Daoy (cell line): ENCODE data around the gene EPHB4. TPM values are rescaled to one million over a fixed set of nuclear protein-coding genes. Genes with fewer than 3 reads are reported as not detected.
"Not testable (repeated sequence)": the region's sequence is repeated elsewhere in the genome, so short reads cannot be mapped to it uniquely, and the experiment has no call there.

ENCODE experiments used
- DNase-seq: peaks from one replicate; pipeline ENCODE4 v3.0.0-alpha.2; 2015; ENCODE audit warnings: low read depth
- total RNA-seq: library from RNA; depleted of rRNA; stranded (reverse); fragments of >200 nt; shearing (Covaris generic); gene quantifications from 2 replicates; pipeline ENCODE4 v1.2.3, GENCODE V29; 2014; rRNA removed

The EPHB4 gene
- total RNA-seq, 1 experiment from 2014 or later: 57.5 TPM

DNA sequence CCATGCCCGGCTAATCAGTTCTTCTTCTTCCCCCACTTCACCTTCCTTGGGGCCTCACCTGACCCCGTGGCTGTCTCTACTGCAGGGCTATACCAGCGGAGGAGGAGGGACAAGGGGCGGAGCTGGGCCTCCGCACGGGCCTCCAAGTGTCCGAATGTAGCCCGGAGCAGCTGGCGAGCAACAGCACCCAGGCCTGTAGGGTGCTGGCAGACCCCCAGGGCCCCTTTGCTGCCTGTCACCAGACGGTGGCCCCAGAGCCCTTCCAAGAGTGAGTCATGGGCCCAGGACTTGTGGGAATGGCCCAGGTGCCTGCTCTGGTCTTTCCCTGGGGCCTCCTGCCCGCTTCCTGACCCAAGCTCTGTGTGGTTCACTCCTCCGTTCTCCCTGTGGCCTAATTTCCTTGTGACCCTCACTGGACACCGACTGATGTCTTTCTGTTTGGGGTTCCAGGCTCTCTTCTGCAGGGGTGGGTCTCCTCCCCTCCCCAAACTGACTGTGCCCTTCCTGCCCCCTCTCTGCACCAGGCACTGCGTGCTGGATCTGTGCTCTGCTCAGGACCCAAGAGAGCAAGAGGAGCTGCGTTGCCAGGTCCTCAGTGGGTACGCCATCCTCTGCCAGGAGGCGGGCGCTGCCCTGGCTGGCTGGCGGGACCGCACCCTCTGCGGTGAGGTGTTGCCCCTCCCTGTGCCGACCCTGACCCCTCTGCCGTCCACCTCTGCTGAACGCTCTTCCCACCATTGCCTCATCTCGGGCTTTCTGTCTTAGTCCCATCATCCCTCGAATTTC lies 35.2 kb downstream of the EPHB4 start:
- peak; percentile 40 for DNase-seq

DNA sequence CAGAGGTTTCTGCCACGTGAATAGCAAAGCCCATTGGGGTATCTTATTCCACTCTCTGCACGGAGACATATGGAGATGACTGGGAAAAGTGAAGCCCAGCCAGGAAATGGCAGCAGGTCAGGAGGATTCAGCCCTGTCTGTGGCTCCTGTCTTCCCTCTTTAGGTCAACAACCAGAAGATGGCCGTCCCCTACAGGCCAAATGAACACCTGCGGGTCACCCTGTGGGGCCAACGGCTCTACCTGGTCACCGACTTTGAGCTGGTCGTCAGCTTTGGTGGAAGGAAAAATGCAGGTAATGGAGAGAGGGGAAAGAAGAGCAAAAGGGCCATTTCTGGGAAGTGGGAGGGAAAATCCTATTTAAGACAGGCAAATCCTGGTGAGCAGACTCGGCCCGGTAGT lies 38.3 kb downstream of the EPHB4 start:
- no peak for DNase-seq

DNA sequence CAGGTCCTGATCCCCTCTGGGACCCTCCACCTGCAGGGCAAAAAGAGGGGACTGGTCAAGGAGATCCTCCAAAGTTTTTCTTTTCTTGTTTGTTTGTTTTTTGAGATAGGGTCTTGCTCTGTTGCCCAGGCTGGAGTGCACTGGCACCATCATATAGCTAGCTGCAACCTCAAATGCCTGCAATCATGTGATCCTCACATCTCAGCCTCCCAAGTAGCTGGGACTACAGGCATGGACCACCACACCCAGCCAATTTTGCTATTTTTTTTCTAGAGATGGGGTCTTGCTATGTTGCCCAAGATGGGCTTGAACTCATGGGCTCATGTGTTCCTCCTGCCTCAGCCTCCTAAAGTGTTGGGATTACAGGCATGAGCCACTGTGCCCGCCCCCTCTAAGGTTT lies 41.0 kb downstream of the EPHB4 start:
- DNase-seq: no peak

DNA sequence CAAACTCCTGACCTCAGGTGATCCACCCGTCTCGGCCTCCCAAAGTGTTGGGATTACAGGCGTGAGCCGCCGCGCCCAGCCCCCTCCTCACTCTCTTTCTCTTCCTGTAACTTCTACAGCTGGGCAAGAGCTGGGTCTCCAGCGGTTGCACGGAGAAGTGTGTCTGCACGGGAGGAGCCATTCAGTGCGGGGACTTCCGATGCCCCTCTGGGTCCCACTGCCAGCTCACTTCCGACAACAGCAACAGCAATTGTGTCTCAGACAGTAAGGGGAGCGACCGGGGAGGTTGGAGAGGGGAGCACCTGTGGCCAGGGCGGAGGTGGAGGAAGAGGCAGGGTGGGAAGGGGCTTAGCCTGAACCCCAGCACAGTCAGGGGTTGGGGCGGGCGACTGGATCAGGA lies 41.4 kb downstream of the EPHB4 start:
- DNase-seq: no peak

DNA sequence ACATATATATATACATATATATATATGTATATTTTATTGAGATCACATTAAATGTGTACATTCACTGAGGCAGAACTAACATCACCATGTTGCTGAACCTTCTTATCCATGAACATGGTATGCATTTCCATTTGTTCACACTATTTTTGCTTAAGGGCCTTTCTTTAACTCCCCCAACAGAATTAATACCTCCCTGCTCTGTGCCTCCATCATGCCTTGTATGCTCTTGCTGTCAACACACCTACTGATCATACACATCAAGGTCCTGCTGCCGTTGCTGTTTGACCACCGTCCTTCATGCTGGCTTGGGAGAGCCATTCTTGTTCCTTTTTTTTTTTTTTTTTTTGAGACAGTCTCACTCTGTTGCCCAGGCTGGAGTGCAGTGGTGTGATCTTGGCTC lies 43.5 kb downstream of the EPHB4 start:
- DNase-seq: no peak

DNA sequence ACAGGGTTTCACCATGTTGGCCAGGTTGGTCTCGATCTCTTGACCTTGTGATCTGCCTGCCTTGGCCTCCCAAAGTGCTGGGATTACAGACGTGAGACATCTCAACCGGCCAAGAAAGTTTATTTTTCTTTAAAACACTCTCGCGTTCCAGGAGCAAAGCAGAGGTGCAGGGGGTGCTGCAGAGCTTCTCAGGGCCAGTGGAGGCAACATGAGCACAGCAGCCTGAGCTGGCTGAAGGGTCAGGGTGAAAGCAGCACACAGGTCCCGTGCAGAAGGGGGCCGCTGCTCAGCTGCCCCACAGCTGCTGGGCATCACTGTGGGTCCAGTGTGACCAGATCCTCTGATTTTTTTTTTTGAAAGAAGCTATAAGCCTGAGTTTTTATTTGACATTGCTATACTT lies 46.1 kb downstream of the EPHB4 start:
- DNase-seq: no peak

DNA sequence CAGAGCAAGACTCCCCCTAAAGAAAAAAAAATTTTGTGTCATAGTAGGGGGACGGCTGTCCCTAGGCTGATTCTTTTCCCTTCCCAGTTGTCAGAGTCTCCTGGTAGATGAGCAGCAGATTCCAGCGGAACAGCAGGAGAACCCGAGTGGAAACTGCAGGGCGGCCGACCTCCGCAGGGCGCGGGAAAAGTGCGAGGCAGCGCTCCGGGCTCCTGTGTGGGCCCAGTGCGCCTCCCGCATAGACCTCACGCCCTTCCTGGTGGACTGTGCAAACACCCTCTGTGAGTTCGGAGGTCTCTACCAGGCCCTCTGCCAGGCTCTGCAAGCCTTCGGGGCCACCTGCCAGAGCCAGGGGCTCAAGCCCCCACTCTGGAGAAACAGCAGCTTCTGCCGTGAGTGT lies 48.0 kb downstream of the EPHB4 start:
- no peak for DNase-seq

DNA sequence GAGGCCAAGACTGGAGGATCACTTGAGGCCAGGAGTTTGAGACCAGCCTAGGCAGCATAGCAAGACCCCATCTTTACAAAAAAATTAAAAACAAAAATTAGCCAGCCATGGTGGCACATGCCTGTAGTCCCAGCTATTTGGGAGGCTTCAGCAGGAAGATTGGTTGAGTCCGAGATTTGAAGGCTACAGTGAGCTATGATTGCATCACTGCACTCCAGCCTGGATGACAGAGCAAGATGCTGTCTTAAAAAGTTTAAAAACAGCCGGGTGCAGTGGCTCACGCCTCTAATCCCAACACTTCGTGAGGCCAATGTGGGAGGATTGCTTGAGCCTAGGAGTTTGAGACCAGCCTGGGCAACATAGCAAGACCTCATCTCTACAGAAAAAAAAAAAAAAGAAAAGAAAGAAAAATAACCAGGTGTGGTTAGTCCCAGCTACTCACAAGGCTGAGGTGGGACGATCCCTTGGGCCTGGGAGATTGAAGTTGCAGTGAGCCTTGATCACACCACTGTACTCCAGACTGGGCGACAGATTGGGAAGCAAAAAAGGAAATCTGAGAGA lies 49.2 kb downstream of the EPHB4 start:
- no peak for DNase-seq

DNA sequence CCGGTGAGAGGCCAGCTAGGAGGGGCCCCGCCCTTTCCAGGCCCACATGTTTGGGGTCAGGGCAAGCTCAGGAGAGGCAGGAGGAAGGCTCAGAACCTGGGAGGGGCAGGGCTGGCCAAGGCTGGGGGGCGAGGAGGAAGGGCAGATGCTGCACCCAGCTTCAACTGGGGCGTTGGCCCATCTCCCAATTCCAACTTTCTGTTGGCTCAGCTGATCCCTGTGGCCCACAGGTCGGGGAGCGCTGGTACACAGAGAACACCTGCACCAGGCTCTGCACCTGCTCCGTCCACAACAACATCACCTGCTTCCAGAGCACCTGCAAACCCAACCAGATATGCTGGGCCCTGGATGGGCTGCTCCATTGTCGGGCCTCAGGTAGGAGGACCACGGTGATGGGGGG lies 53.8 kb downstream of the EPHB4 start:
- no peak for DNase-seq

DNA sequence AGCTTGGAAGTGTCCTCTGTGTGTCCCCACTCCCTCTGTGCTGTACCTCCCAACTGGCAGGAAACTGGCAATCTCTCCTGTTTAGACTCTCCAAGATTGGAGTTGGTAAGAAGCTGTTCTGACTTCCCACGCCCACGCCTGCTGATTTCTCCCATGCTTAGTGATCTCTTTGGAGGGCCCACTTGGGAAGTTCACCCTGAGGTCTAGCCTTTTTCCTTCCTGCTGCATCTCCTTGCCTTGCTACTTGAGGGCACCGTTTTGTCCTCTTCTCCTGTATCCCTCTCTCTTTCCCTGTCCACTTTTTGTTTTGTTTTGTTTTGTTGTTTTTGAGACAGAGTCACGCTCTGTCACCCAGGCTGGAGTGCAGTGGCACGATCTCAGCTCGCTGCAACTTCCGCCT lies 58.5 kb downstream of the EPHB4 start:
- no peak for DNase-seq

DNA sequence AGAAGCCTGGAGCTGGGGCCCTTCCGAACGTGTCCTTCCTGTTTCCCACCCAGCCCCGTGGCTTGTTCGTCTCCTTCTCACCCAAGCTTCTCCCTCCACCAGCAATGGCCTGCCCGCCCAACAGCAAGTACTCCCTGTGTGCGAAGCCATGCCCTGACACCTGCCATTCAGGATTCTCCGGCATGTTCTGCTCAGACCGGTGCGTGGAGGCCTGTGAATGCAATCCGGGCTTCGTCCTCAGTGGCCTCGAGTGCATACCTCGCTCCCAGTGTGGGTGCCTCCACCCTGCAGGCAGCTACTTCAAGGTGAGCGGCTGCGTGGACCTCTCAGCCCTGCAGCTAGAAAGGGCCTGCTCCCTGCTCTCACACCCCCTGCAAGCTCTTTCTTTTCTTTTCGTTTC lies 62.1 kb downstream of the EPHB4 start:
- DNase-seq: no peak

DNA sequence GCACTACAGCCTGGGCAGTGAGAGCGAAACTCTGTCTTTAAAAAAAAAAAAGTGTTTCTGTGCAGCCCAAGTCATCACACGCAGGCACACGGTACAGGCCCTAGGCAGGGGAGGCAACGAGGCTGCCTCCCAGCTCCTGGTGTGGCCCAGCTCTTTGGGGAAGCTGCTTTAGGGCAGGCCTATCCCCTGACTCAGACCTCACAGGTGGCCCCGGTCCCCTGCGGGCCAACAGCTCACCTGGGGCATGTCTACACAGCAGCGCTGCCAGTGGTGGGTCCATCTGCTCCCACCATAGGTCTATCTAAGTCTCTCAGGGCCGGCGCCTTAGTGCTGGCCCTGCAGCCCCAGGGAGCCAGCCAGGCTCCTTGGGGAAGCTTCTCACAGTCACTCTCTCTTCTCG lies 62.5 kb downstream of the EPHB4 start:
- DNase-seq: no peak

DNA sequence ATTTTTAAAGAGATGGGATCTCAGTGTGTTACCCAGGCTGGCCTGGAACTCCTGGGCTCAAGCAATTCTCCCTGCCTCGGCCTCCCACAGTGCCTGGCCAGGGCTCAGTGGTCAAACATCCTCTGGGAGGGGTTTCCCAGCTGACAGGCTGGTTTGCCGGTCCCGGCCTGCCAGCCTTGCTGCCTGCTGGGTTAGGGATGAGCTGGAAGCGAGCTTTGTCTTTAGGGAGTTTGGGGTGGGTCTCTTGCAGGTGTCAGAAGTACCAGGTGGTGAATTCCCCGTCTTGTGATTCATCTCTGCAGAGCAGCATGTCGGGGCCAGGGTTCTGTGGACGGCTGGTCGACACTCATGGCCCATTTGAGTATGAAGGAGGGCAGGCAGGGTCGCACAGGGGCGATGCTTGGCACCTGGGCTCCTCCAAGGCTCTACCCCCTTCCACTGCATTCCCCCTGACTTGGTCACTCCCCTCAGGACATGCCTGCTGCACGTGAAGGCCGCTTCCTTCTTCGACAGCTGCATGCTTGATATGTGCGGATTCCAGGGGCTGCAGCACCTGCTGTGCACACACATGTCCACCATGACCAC lies 63.7 kb downstream of the EPHB4 start:
- no peak for DNase-seq

DNA sequence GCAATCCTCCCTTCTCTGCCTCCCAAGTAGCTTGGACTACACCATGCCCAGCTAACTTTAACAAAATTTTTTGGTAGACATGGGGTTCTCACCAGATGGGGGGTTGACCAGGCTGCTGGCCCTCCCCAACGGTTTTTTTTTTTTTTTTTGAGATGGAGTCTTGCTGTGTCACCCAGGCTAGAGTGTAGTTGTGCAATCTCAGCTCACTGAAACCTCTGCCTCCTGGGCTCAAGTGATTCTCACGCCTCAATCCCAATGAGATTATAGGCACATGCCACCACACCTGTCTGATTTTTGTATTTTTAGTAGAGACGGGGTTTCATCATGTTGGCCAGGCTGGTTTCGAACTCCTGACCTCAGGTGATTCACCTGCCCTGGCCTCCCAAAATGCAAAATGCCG lies 64.5 kb downstream of the EPHB4 start:
- not testable (repeated sequence) for DNase-seq

DNA sequence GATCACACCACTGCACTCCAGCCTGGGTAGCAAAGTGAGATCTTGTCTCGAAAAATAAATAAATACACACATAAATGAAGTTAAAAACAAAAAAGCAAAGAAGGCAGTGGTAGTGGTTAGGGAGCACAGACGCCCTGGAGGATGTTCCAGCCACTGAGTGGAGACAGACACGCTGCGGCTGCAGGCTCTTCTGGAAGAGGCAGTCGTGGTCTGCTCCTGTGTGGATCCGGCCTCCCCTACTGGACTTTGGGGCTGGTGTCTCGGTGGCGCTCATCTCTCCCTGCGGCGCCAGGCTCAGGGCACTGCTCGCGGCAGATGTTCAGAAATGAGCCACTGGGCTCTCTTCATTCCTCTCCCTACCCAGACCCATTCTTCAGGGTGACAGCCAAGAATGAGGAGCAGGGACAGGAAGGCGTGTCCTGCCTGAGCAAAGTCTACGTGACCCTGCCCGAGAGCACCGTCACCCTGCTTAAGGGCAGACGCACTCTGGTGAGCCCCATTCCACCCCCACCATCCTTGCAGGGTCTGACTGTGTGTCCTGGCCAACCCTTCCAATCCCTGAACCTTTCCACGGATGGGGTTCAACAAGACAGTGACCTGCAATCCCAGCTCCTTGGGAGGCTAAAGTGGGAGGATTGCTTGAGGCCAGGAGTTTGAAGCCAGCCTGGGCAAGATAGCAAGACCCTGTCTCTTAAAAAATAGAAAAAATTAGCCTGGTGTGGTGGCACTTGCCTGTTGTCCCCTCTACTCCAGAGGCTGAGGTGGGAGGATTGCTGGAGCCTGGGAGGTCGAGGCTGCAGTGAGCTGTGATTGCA lies 67.8 kb downstream of the EPHB4 start:
- DNase-seq: no peak

DNA sequence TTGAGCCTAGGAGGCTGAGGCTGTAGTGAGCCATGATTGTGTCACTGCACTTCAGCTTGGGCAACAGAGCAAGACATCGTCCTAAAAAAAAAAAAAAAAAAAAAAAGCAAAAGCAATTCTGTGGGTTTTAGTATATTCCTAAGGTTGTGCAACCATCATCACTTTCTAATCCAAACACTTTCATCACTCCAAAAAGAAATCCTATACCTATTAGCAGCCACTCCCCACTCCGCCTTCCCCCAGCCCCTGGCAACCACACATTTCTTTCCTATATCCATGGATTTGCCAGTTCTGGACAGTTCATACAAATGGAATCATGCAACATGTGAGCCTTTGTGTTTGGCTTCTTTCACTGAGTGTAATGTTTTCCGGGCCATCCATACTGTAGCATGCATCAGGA lies 73.6 kb downstream of the EPHB4 start:
- no peak for DNase-seq

DNA sequence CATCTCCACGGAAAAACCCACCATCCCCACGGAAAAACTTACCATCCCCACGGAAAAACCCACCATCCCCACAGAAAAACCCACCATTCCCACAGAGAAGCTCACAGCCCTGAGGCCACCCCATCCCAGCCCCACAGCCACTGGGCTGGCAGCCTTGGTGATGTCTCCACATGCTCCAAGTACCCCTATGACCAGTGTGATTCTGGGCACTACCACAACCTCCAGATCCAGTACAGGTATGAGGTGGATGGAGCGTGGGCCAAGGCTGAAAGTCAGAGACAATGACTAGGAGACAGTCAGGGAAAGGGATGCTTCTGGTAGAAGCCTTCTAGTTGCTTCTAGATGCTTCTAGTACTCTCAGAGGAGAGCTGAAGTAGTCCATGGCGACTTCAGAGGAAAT lies 74.3 kb downstream of the EPHB4 start:
- DNase-seq: no peak

Other genes starting within 250 kb of the EPHB4 start
- 32.2 and 41.0 TPM in 2 replicates for gene LRCH4, start 241.4 kb downstream of the EPHB4 start, total RNA-seq
- gene FBXO24, start 241.2 kb downstream of the EPHB4 start, total RNA-seq: 0.17 TPM in 1 of 2 replicates, not detected in the other
- 21.3 and 32.9 TPM in 2 replicates for gene PCOLCE, start 225.2 kb downstream of the EPHB4 start, total RNA-seq
- gene MOSPD3, start 215.0 kb downstream of the EPHB4 start, total RNA-seq: 9.7 and 11.3 TPM in 2 replicates
- 2.4 and 4.6 TPM in 2 replicates for gene TFR2, start 186.0 kb downstream of the EPHB4 start, total RNA-seq
- not detected in 2 replicates for gene ACTL6B, start 171.1 kb downstream of the EPHB4 start, total RNA-seq
- gene GNB2, start 153.8 kb downstream of the EPHB4 start, total RNA-seq: 58.9 and 77.1 TPM in 2 replicates
- gene GIGYF1, start 133.3 kb downstream of the EPHB4 start, total RNA-seq: 12.0 and 27.3 TPM in 2 replicates
- gene POP7, start 121.4 kb downstream of the EPHB4 start, total RNA-seq: 146 and 197 TPM in 2 replicates
- gene EPO, start 107.1 kb downstream of the EPHB4 start, total RNA-seq: not detected in 2 replicates
- not detected in 2 replicates for gene ZAN, start 93.9 kb downstream of the EPHB4 start, total RNA-seq
- 14.1 and 18.1 TPM in 2 replicates for gene SLC12A9, start 25.2 kb upstream of the EPHB4 start, total RNA-seq
- gene TRIP6, start 39.9 kb upstream of the EPHB4 start, total RNA-seq: 203 and 238 TPM in 2 replicates
- 93.0 and 116 TPM in 2 replicates for gene SRRT, start 47.6 kb upstream of the EPHB4 start, total RNA-seq
- 4.8 and 6.1 TPM in 2 replicates for gene UFSP1, start 62.2 kb upstream of the EPHB4 start, total RNA-seq
- gene ACHE, start 68.4 kb upstream of the EPHB4 start, total RNA-seq: 0.46 TPM in 1 of 2 replicates, not detected in the other
- not detected in 2 replicates for gene MUC3A, start 122.0 kb upstream of the EPHB4 start, total RNA-seq
- 1.4 and 8.7 TPM in 2 replicates for gene MUC12, start 142.0 kb upstream of the EPHB4 start, total RNA-seq
- not detected in 2 replicates for gene MUC17, start 192.6 kb upstream of the EPHB4 start, total RNA-seq